Esophagus squamous epithelium (tissue), 4 donors: ENCODE measurements around the gene BDNF.

Experiments
- POLR2A ChIP-seq, 4 donors: fragments of 450-650 bp; IDR thresholded peaks; one replicate each; pipeline ENCODE4 v1.6.1; 2017; ENCODE audit warnings: antibody characterized with exemption in 4 of 4, mild to moderate bottlenecking in 4 of 4, moderate library complexity in 3 of 4
- TF ChIP-seq, protein P1 (sequence below), 6 experiments: fragments of 450-650 bp in 4 of 6; fragments of 200-600 bp in 2 of 6; sonication (generic) in 2 of 6; IDR thresholded peaks; one replicate each; pipeline ENCODE4 v1.5.1; 2016 to 2019; ENCODE audit warnings: antibody characterized with exemption in 6 of 6, mild to moderate bottlenecking in 4 of 6, moderate library complexity in 4 of 6

DNA sequence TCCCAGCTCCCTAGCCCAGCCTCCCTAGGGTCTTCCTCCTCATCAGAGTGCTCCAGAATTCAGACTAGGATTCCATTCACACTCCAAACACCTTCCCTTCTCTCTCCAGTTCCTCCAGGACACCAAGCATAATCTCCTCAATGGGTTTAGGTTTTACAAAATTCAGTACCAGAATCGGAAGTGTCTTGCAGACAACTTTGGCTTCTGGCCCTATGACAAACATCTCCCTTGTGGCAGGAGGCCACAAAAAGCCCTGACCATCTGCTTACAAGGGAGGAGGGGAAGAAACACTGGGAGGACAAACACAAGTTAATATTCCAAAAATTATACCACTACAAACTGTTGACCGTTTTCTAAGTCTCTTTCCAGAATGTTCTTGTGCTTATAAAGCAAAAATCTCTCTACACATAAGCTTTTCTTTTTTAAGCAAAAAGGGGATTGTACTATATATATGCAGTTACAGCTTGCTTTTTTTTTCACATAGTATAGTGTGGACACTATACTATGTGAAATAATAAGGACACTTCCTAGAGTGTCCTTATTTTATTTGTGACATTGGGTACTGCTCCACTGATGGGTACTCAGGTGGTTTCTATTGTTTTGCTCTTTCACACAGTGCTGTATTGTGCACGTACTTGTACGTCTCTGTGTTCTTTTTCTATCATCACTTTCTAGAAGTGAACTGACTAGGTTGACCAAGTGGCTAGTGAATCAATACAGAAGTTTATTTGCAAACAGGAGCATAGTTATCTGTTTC lies 78.7 kb downstream of the BDNF start:
- TF ChIP-seq, protein P1, sequence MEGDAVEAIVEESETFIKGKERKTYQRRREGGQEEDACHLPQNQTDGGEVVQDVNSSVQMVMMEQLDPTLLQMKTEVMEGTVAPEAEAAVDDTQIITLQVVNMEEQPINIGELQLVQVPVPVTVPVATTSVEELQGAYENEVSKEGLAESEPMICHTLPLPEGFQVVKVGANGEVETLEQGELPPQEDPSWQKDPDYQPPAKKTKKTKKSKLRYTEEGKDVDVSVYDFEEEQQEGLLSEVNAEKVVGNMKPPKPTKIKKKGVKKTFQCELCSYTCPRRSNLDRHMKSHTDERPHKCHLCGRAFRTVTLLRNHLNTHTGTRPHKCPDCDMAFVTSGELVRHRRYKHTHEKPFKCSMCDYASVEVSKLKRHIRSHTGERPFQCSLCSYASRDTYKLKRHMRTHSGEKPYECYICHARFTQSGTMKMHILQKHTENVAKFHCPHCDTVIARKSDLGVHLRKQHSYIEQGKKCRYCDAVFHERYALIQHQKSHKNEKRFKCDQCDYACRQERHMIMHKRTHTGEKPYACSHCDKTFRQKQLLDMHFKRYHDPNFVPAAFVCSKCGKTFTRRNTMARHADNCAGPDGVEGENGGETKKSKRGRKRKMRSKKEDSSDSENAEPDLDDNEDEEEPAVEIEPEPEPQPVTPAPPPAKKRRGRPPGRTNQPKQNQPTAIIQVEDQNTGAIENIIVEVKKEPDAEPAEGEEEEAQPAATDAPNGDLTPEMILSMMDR (IDR thresholded peaks at IDR 0.05): no peak
- no peak for TF ChIP-seq POLR2A (IDR thresholded peaks at IDR 0.05)
